Liver (tissue), 9 donors: ENCODE data around the gene LECT2. TPM values are rescaled to one million over a fixed set of nuclear protein-coding genes. Genes with fewer than 3 reads are reported as not detected.

ENCODE experiments used
- DNase-seq: peaks from one replicate; pipeline ENCODE4 v3.0.0-alpha.2; 2017; ENCODE audit warnings: low spot score
- H3K27ac ChIP-seq, 2 donors: one replicate each; pipeline ENCODE4 v1.7.0; 2013; ENCODE audit warnings: inconsistent platforms in 2 of 2, low read length in 2 of 2, control low read depth in 1 of 2, low read depth in 1 of 2, mild to moderate bottlenecking in 1 of 2
- H3K27me3 ChIP-seq, 4 donors: one replicate each; pipeline versions ENCODE4 v1.6.1 to v1.7.0; 2013; ENCODE audit warnings: low read length in 3 of 4, inconsistent platforms in 1 of 4, mild to moderate bottlenecking in 1 of 4, moderate library complexity in 1 of 4; ENCODE audit not compliant: control insufficient read depth in 4 of 4, insufficient read depth in 4 of 4
- H3K36me3 ChIP-seq, 4 donors: one replicate each; pipeline versions ENCODE4 v1.6.1 to v1.7.0; 2013; ENCODE audit warnings: low read length in 3 of 4, mild to moderate bottlenecking in 3 of 4, low read depth in 1 of 4, moderate library complexity in 1 of 4; ENCODE audit not compliant: control insufficient read depth in 4 of 4, insufficient read depth in 3 of 4
- H3K4me1 ChIP-seq, 4 donors: one replicate each; pipeline versions ENCODE4 v1.6.1 to v1.7.0; 2013; ENCODE audit warnings: low read length in 3 of 4, mild to moderate bottlenecking in 3 of 4, moderate library complexity in 1 of 4; ENCODE audit not compliant: control insufficient read depth in 4 of 4, insufficient read depth in 4 of 4
- H3K4me3 ChIP-seq, 3 donors: one replicate each; pipeline versions ENCODE4 v1.6.1 to v1.7.0; 2013; ENCODE audit warnings: low read length in 3 of 3, control low read depth in 1 of 3, low read depth in 1 of 3, mild to moderate bottlenecking in 1 of 3
- H3K9ac ChIP-seq, 2 donors: one replicate each; pipeline ENCODE4 v1.7.0; 2013; ENCODE audit warnings: low read length in 2 of 2, mild to moderate bottlenecking in 2 of 2, moderate library complexity in 2 of 2, control low read depth in 1 of 2, low read depth in 1 of 2
- H3K9me3 ChIP-seq, 4 donors: one replicate each; pipeline versions ENCODE4 v1.6.1 to v1.7.0; 2013; ENCODE audit warnings: low read length in 3 of 4; ENCODE audit not compliant: control insufficient read depth in 4 of 4
- ATF3 ChIP-seq: IDR thresholded peaks from 2 replicates; pipeline ENCODE4 v1.6.1; 2016; ENCODE audit warnings: antibody characterized with exemption
- CTCF ChIP-seq: fragments of 150-350 bp; IDR thresholded peaks from 2 replicates; pipeline ENCODE4 v1.5.1; 2017; ENCODE audit warnings: improper control_type of control experiment, low read depth, low read length; ENCODE audit not compliant: missing input control
- GABPA ChIP-seq, 2 donors: IDR thresholded peaks in 1 of 2; conservative IDR thresholded peaks in 1 of 2; 2 replicates each; pipeline ENCODE4 v1.6.1; 2016; ENCODE audit warnings: antibody characterized with exemption in 2 of 2, mild to moderate bottlenecking in 1 of 2, moderate library complexity in 1 of 2
- HNF4A ChIP-seq, 2 donors: conservative IDR thresholded peaks; 2 replicates each; pipeline ENCODE4 v1.6.1; 2016; ENCODE audit warnings: antibody characterized with exemption in 2 of 2, mild to moderate bottlenecking in 2 of 2
- HNF4G ChIP-seq: IDR thresholded peaks from 2 replicates; pipeline ENCODE4 v1.6.1; 2016; ENCODE audit warnings: antibody characterized with exemption
- MAX ChIP-seq: IDR thresholded peaks from 2 replicates; pipeline ENCODE4 v1.6.1; 2016; ENCODE audit warnings: antibody characterized with exemption
- RAD21 ChIP-seq, 2 donors: IDR thresholded peaks; 2 replicates each; pipeline ENCODE4 v1.6.1; 2016; ENCODE audit warnings: antibody characterized with exemption in 2 of 2, mild to moderate bottlenecking in 2 of 2
- REST ChIP-seq: IDR thresholded peaks from 2 replicates; pipeline ENCODE4 v1.6.1; 2016; ENCODE audit warnings: antibody characterized with exemption, mild to moderate bottlenecking
- SP1 ChIP-seq: IDR thresholded peaks from 2 replicates; pipeline ENCODE4 v1.6.1; 2018; ENCODE audit warnings: antibody characterized with exemption, mild to moderate bottlenecking
- TAF1 ChIP-seq: conservative IDR thresholded peaks from 2 replicates; pipeline ENCODE4 v1.6.1; 2016; ENCODE audit warnings: antibody characterized with exemption, mild to moderate bottlenecking
- YY1 ChIP-seq: IDR thresholded peaks from 2 replicates; pipeline ENCODE4 v1.6.1; 2016; ENCODE audit warnings: antibody characterized with exemption, mild to moderate bottlenecking
- ZBTB33 ChIP-seq: IDR thresholded peaks from 2 replicates; pipeline ENCODE4 v1.6.1; 2016; ENCODE audit warnings: antibody characterized with exemption
- WGBS: extraction: QIAGEN DNeasy Blood & Tissue Kit; methylation state at CpG from one replicate; pipeline ENCODE4 v1.1.7; 2013; 5-methylcytosine and 5-hydroxymethylcytosine counted together
- polyA plus RNA-seq, 2 donors: library from polyadenylated mRNA; stranded (reverse) in 1 of 2; unstranded in 1 of 2; fragments of 200-250 nt in 1 of 2; fragments of >200 nt in 1 of 2; fragmentation: Nextera tagmentation in 1 of 2; extraction: Ambion mirVana in 1 of 2; gene quantifications; one replicate each; pipeline versions ENCODE4 v1.2.1 to v1.2.3, GENCODE V29; 2013 to 2015
- total RNA-seq, 2 donors: library from RNA; depleted of rRNA; stranded (reverse); fragments of >200 nt; gene quantifications; one replicate each; pipeline ENCODE4 v1.2.3, GENCODE V29; 2014
- donor health status: healthy.
- donor health status: healthy.
- donor health status: healthy.
- donor health status: healthy.
- donor health status: healthy.

The LECT2 gene
- total and polyA plus RNA-seq, 4 donors: 27.4 to 93.8 (median 81.1) TPM

GRCh38 chr5:135905144-135905543, 49.6 kb downstream of the LECT2 start (continued):
- no peak for TF ChIP-seq REST
- no peak for TF ChIP-seq MAX

- no peaks in the 10 kb centered on the region for H3K4me1 ChIP-seq
- TF ChIP-seq SP1: no peak
- no peak for TF ChIP-seq TAF1
- TF ChIP-seq HNF4A (conservative IDR thresholded peaks at IDR 0.05): no peak
- no peak for TF ChIP-seq RAD21 (IDR thresholded peaks at IDR 0.05)
- no peak for TF ChIP-seq GABPA (IDR thresholded peaks at IDR 0.05 in 1 of 2, conservative IDR thresholded peaks at IDR 0.05 in 1 of 2)
- TF ChIP-seq ATF3: no peak
- TF ChIP-seq ZBTB33: no peak
- TF ChIP-seq HNF4G: no peak
- no peak for TF ChIP-seq YY1
- no peak for TF ChIP-seq REST
- TF ChIP-seq CTCF: no peak
- 61% methylated on average over 3 of the region's 3 CpGs for WGBS
- DNase-seq: no peak
- H3K9ac ChIP-seq: no peak overlapping the region
- no peaks in the 10 kb centered on the region for H3K36me3 ChIP-seq
- H3K27me3 ChIP-seq: no peaks in the 10 kb centered on the region
- H3K4me3 ChIP-seq: no peak overlapping the region
- H3K9me3 ChIP-seq: no peaks in the 10 kb centered on the region
- H3K27ac ChIP-seq: no peak overlapping the region
These were observed 53.1 kb downstream of the LECT2 start for GRCh38 chr5:135901633-135902032.
